ENCODE data around the gene ANTXR1. TPM values are rescaled to one million over a fixed set of nuclear protein-coding genes. Genes with fewer than 3 reads are reported as not detected.

The ANTXR1 gene
- total RNA-seq, 1 experiment from 2014 or later, result 25.7 TPM

GRCh38 chr2:68997401-68997800 is 15.6 kb upstream of the ANTXR1 start:
- H4K20me1 ChIP-seq (ENCODE audit: insufficient read depth), result no peaks in the 10 kb centered on the region
- no peaks in the 10 kb centered on the region for H3K79me2 ChIP-seq (ENCODE audit: insufficient read depth, low read length)
- DNase-seq (ENCODE audit: low read depth, low spot score) (no peak), ATAC-seq (no peak)
- H3K4me1 ChIP-seq (ENCODE audit: control insufficient read depth in 1 of 2, insufficient read depth in 2 of 2, low read length in 2 of 2), result no peaks in the 10 kb centered on the region; a peak in 1 of 4 replicates
- no peak overlapping the region for H2AFZ ChIP-seq (ENCODE audit: low read depth, low read length, poor library complexity, severe bottlenecking)
- POLR2A ChIA-PET, result no interaction called here
- no peaks in the 10 kb centered on the region for H3K9me2 ChIP-seq (ENCODE audit: insufficient read depth)
- RAD21 ChIA-PET (ENCODE audit: low non-redundant PET in 1 of 2, low total read pairs in 2 of 2, uncharacterized antibody in 2 of 2, unreplicated experiment in 2 of 2), result no interaction called here
- H3K4me3 ChIP-seq (replicated peaks in 1 of 2; ENCODE audit: low read depth in 1 of 2, low read length in 2 of 2), result no peak overlapping the region
- CTCF ChIA-PET, result no interaction called here
- H3K9me3 ChIP-seq (ENCODE audit: control insufficient read depth in 1 of 2, insufficient read depth in 1 of 2, low read depth in 1 of 2, low read length in 2 of 2), result no peaks in the 10 kb centered on the region
- no peaks in the 10 kb centered on the region for H3K27me3 ChIP-seq (ENCODE audit: insufficient read depth, low read length)
- H3K4me2 ChIP-seq (ENCODE audit: low read length), result no peak overlapping the region
- BruUV-seq (replicated peaks), result no TSS peak
- intact Hi-C loops (cut with micrococcal nuclease), result no loop called here
- H3K27ac ChIP-seq (ENCODE audit: low read depth, low read length), result no peak overlapping the region
- H3K36me3 ChIP-seq (ENCODE audit: control insufficient read depth in 1 of 2, insufficient read depth in 2 of 2, low read length in 2 of 2), result no peaks in the 10 kb centered on the region
- TF ChIP-seq TCF7L2 (IDR thresholded peaks at IDR 0.05; ENCODE audit: borderline replicate concordance, extremely low read depth, insufficient read depth, insufficient read length) (no peak), FOSL1 (IDR thresholded peaks at IDR 0.05; ENCODE audit: low read depth) (no peak), MAX (IDR thresholded peaks at IDR 0.05) (no peak)
- no peak overlapping the region for H3K9ac ChIP-seq (ENCODE audit: low read length)

DNA sequence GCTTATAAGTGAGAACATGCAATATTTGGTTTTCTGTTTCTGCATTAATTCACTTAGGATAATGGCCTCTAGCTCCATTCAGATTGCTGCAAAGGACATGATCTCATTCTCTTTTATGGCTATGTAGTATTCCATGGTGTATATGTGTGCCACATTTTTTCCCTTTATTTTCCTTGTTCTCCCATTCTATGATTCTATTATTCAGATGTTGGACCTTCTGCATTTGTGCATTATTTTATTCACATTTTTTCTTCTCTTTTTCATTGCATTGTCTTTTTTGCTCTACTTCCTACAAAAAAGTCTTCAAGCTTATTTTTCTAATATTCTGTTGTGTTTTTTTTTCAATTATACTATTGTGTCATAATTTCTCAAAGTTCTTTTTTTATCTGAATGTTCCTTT is 11.1 kb upstream of the ANTXR1 start:
- no peak overlapping the region for H3K4me2 ChIP-seq (ENCODE audit: low read length)
- no peaks in the 10 kb centered on the region for H3K36me3 ChIP-seq (ENCODE audit: control insufficient read depth in 1 of 2, insufficient read depth in 2 of 2, low read length in 2 of 2)
- no peaks in the 10 kb centered on the region for H3K4me1 ChIP-seq (ENCODE audit: control insufficient read depth in 1 of 2, insufficient read depth in 2 of 2, low read length in 2 of 2)
- H3K9me2 ChIP-seq (ENCODE audit: insufficient read depth), result no peaks in the 10 kb centered on the region
- no peak overlapping the region for H3K27ac ChIP-seq (ENCODE audit: low read depth, low read length)
- intact Hi-C loops (cut with micrococcal nuclease), result no loop called here
- BruUV-seq (replicated peaks), result no TSS peak
- H3K9ac ChIP-seq (ENCODE audit: low read length), result no peak overlapping the region
- H4K20me1 ChIP-seq (ENCODE audit: insufficient read depth), result no peaks in the 10 kb centered on the region
- ChIA-PET CTCF (interaction anchor here (1.9 kb wide), 1 partner anchor 13 kb away, joined by 5 read pairs; no protein-coding TSS in a partner anchor), RAD21 (ENCODE audit: low non-redundant PET in 1 of 2, low total read pairs in 2 of 2, uncharacterized antibody in 2 of 2, unreplicated experiment in 2 of 2) (no interaction called here), POLR2A (no interaction called here)
- H3K79me2 ChIP-seq (ENCODE audit: insufficient read depth, low read length), result no peaks in the 10 kb centered on the region
- ATAC-seq (no peak), DNase-seq (ENCODE audit: low read depth, low spot score) (no peak)
- no peak for TF ChIP-seq ZBTB33 (IDR thresholded peaks at IDR 0.05; ENCODE audit: extremely low read depth, insufficient replicate concordance, low read length)
- no peak for TF ChIP-seq EGR1 (IDR thresholded peaks at IDR 0.05; ENCODE audit: low read depth)
- no peak for TF ChIP-seq SRF (IDR thresholded peaks at IDR 0.05; ENCODE audit: low read depth)
- no peak for TF ChIP-seq TCF7L2 (IDR thresholded peaks at IDR 0.05; ENCODE audit: borderline replicate concordance, extremely low read depth, insufficient read depth, insufficient read length)
- TF ChIP-seq EZH2 (IDR thresholded peaks at IDR 0.05), result no peak
- TF ChIP-seq YY1 (IDR thresholded peaks at IDR 0.05; ENCODE audit: extremely low read depth, insufficient replicate concordance, low read depth, low read length), result no peak
- TF ChIP-seq JUND (IDR thresholded peaks at IDR 0.05), result no peak
- TF ChIP-seq REST (IDR thresholded peaks at IDR 0.05; ENCODE audit: low read depth), result no peak
- no peak for TF ChIP-seq ZNF274 (IDR thresholded peaks at IDR 0.05; ENCODE audit: low read depth, low read length)
- no peak overlapping the region for H2AFZ ChIP-seq (ENCODE audit: low read depth, low read length, poor library complexity, severe bottlenecking)
- H3K9me3 ChIP-seq (ENCODE audit: control insufficient read depth in 1 of 2, insufficient read depth in 1 of 2, low read depth in 1 of 2, low read length in 2 of 2), result peaks cover 0 to 4% of the 10 kb centered on the region in 2 experiments; a peak in 1 of 4 replicates
- H3K4me3 ChIP-seq (replicated peaks in 1 of 2; ENCODE audit: low read depth in 1 of 2, low read length in 2 of 2), result no peak overlapping the region
- H3K27me3 ChIP-seq (ENCODE audit: insufficient read depth, low read length), result no peaks in the 10 kb centered on the region

Measured in HCT116 (cell line).